Keratinocyte (primary cell): ENCODE measurements around the gene PDCD11. TPM values are rescaled to one million over a fixed set of nuclear protein-coding genes. Genes with fewer than 3 reads are reported as not detected.
"Not testable (repeated sequence)": the region's sequence is repeated elsewhere in the genome, so short reads cannot be mapped to it uniquely, and the experiment has no call there.

Experiments used
- DNase-seq: peaks from one replicate; pipeline ENCODE4 v3.0.0-alpha.2; 2011; ENCODE audit warnings: low read depth, missing footprints, low spot score
- FAIRE-seq: peaks from 2 replicates; lab custom pipeline; 2011; peaks lifted over from hg19 to GRCh38; lab: Jason Lieb, UNC
- H2AFZ ChIP-seq: 2 replicates; pipeline ENCODE4 v1.6.0; 2012; ENCODE audit warnings: low read length, control low read depth, inconsistent platforms; ENCODE audit not compliant: control insufficient read depth
- H3K27ac ChIP-seq: 2 replicates; pipeline ENCODE4 v1.5.1; 2011; ENCODE audit warnings: low read length; ENCODE audit not compliant: control insufficient read depth, insufficient read depth
- H3K27me3 ChIP-seq: 3 replicates; pipeline ENCODE4 v1.6.0; 2011; ENCODE audit warnings: low read length; ENCODE audit not compliant: control insufficient read depth, insufficient read depth; ENCODE audit errors: extremely low read depth
- H3K36me3 ChIP-seq, 2 experiments: 2 replicates in 1 of 2; 3 replicates in 1 of 2; pipeline ENCODE4 v1.5.1; 2011; ENCODE audit warnings: low read length in 2 of 2, mild to moderate bottlenecking in 1 of 2; ENCODE audit not compliant: control insufficient read depth in 2 of 2, insufficient read depth in 2 of 2; ENCODE audit errors: extremely low read depth in 1 of 2
- H3K4me1 ChIP-seq: 3 replicates; pipeline ENCODE4 v1.5.1; 2011; ENCODE audit warnings: low read length; ENCODE audit not compliant: control insufficient read depth, insufficient read depth; ENCODE audit errors: extremely low read depth
- H3K4me2 ChIP-seq: 3 replicates; pipeline ENCODE4 v1.6.0; 2011; ENCODE audit warnings: low read depth, low read length; ENCODE audit not compliant: control insufficient read depth, insufficient read depth; ENCODE audit errors: extremely low read depth
- H3K4me3 ChIP-seq, 3 experiments: fragments of 200-600 bp in 1 of 3; sonication (generic) in 1 of 3; 2 replicates in 2 of 3; 3 replicates in 1 of 3; pipeline ENCODE4 v1.5.1; 2011 to 2016; ENCODE audit warnings: low read length in 3 of 3, mild to moderate bottlenecking in 3 of 3, control low read depth in 2 of 3, inconsistent platforms in 1 of 3, low read depth in 1 of 3, mixed read lengths in 1 of 3, mixed run types in 1 of 3, moderate library complexity in 1 of 3; ENCODE audit not compliant: control insufficient read depth in 2 of 3, insufficient read depth in 2 of 3; ENCODE audit errors: extremely low read depth in 1 of 3
- H3K79me2 ChIP-seq: 2 replicates; pipeline ENCODE4 v1.6.0; 2012; ENCODE audit warnings: low read length; ENCODE audit not compliant: control insufficient read depth, insufficient read depth
- H3K9ac ChIP-seq: 3 replicates; pipeline ENCODE4 v1.6.0; 2011; ENCODE audit warnings: low read length; ENCODE audit not compliant: control insufficient read depth, insufficient read depth; ENCODE audit errors: extremely low read depth
- H3K9me1 ChIP-seq: 3 replicates; pipeline ENCODE4 v1.6.0; 2011; ENCODE audit warnings: low read length; ENCODE audit not compliant: control insufficient read depth, insufficient read depth; ENCODE audit errors: extremely low read depth
- H3K9me3 ChIP-seq: 2 replicates; pipeline ENCODE4 v1.5.1; 2012; ENCODE audit warnings: low read depth, low read length; ENCODE audit not compliant: control insufficient read depth
- H4K20me1 ChIP-seq: 3 replicates; pipeline ENCODE4 v1.6.0; 2011; ENCODE audit warnings: low read length; ENCODE audit not compliant: control insufficient read depth, insufficient read depth; ENCODE audit errors: extremely low read depth
- CTCF ChIP-seq, 3 experiments: IDR thresholded peaks in 1 of 3; conservative IDR thresholded peaks in 1 of 3; optimal IDR thresholded peaks in 1 of 3; 2 replicates in 2 of 3; 3 replicates in 1 of 3; pipeline versions ENCODE3 to v1.5.1; 2011; ENCODE audit warnings: low read length in 3 of 3, mild to moderate bottlenecking in 3 of 3, moderate library complexity in 2 of 3, control low read depth in 1 of 3, inconsistent platforms in 1 of 3; ENCODE audit not compliant: insufficient read depth in 2 of 3; ENCODE audit errors: extremely low read depth in 1 of 3
- EZH2 ChIP-seq: IDR thresholded peaks from one replicate; pipeline ENCODE4 v1.6.1; 2012; ENCODE audit warnings: inconsistent platforms, mild to moderate bottlenecking, low read length, moderate library complexity
- dilution Hi-C: fragments of 300-500 bp; cut with MboI; formaldehyde crosslinking; loops from one replicate; pipeline ENCODE4 v1.7.0; 2020; ENCODE audit warnings: low sequenced_read_pairs; ENCODE audit not compliant: extremely low pct_ligation_motif_present
- polyA plus RNA-seq, 5 experiments: library from polyadenylated mRNA; depleted of rRNA in 3 of 5; stranded (reverse) in 3 of 5; stranded (forward) in 1 of 5; unstranded in 1 of 5; fragments of >200 nt; gene quantifications; 1 replicate in 1 of 5; 2 replicates in 3 of 5; 3 replicates in 1 of 5; pipeline versions ENCODE4 v1.2.1 to v1.2.3, GENCODE V29; 2011 to 2012; ENCODE audit warnings: missing spikeins in 2 of 5, low read depth in 1 of 5, low replicate concordance in 1 of 5

PDCD11 gene
- polyA plus RNA-seq, 1 donor (not counting 4 experiments of a cell fraction or from before 2014, with no cell fraction given) = 28.6 TPM

- TF ChIP-seq CTCF (optimal IDR thresholded peaks at IDR 0.05 in 1 of 3, IDR thresholded peaks at IDR 0.05 in 1 of 3, conservative IDR thresholded peaks at IDR 0.05 in 1 of 3; ENCODE audit: extremely low read depth in 1 of 3, insufficient read depth in 2 of 3, low read length in 3 of 3) = no peak
- no peak for TF ChIP-seq EZH2
- no peak for FAIRE-seq
- no peak overlapping the region for H3K4me3 ChIP-seq
These were observed 40.4 kb upstream of the PDCD11 start for GRCh38 chr10:103355906-103356599.

GRCh38 chr10:103359493-103359892 lies 36.9 kb upstream of the PDCD11 start:
- dilution Hi-C loops, H3K9ac ChIP-seq, H3K27me3 ChIP-seq, H3K4me1 ChIP-seq, H3K9me3 ChIP-seq, H2AFZ ChIP-seq, H3K4me3 ChIP-seq, H3K79me2 ChIP-seq, H3K27ac ChIP-seq, H3K36me3 ChIP-seq, H3K9me1 ChIP-seq, H4K20me1 ChIP-seq, H3K4me2 ChIP-seq, DNase-seq, FAIRE-seq: not testable (repeated sequence)

More at GRCh38 chr10:103355906-103356599, 40.4 kb upstream of the PDCD11 start:
- dilution Hi-C loops = no loop called here
- no peaks in the 10 kb centered on the region for H3K79me2 ChIP-seq
- H2AFZ ChIP-seq = no peak overlapping the region
- no peak overlapping the region for H3K4me2 ChIP-seq
- DNase-seq = no peak
- H3K4me1 ChIP-seq = peaks cover 5% of the 10 kb centered on the region
- H3K9me1 ChIP-seq = no peaks in the 10 kb centered on the region
- no peak overlapping the region for H3K27ac ChIP-seq
- no peak overlapping the region for H3K9ac ChIP-seq
- no peaks in the 10 kb centered on the region for H3K9me3 ChIP-seq
- no peaks in the 10 kb centered on the region for H3K27me3 ChIP-seq
- H3K36me3 ChIP-seq = no peaks in the 10 kb centered on the region
- no peaks in the 10 kb centered on the region for H4K20me1 ChIP-seq

- not testable (repeated sequence) for H3K27me3 ChIP-seq, H3K36me3 ChIP-seq
- peak; percentile 40 for DNase-seq
These were observed 35.6 kb upstream of the PDCD11 start for GRCh38 chr10:103360791-103361190.

More at GRCh38 chr10:103360791-103361190, 35.6 kb upstream of the PDCD11 start:
- H3K4me3 ChIP-seq, H2AFZ ChIP-seq, H3K27ac ChIP-seq, H3K9me1 ChIP-seq, H3K9me3 ChIP-seq, H3K4me2 ChIP-seq, H3K79me2 ChIP-seq, FAIRE-seq, dilution Hi-C loops, H3K9ac ChIP-seq, H4K20me1 ChIP-seq, H3K4me1 ChIP-seq: not testable (repeated sequence)
